ENCODE data around the gene CRIM1.
"Not testable (repeated sequence)": the region's sequence is repeated elsewhere in the genome, so short reads cannot be mapped to it uniquely, and the experiment has no call there.

Gene CRIM1

GRCh38 chr2:36351736-36352349 lies 3.7 kb upstream of the CRIM1 start:
- DNase-seq = no peak

DNA sequence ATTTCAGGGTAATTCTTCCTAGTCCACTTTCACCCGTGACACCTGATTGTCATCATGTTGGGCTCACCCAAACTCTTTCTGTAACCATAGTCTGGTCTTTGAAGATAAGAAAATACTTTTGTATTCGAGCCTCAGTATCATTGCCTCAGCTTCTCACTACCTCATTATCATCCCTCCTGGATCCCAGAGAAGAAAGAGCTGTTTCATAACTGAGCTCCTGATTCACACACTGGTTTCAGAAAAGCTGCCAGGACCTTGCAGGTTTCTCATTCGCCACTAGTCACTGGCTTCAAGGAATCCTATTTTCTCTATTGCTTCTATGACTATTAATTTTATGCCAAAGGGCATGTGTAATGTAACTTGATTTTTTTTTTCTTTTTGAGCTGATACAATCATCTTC lies 2.9 kb upstream of the CRIM1 start:
- DNase-seq = no peak

- DNase-seq = no peak
Observed at GRCh38 chr2:36354811-36355150, 797 bp upstream of the CRIM1 start.

DNA sequence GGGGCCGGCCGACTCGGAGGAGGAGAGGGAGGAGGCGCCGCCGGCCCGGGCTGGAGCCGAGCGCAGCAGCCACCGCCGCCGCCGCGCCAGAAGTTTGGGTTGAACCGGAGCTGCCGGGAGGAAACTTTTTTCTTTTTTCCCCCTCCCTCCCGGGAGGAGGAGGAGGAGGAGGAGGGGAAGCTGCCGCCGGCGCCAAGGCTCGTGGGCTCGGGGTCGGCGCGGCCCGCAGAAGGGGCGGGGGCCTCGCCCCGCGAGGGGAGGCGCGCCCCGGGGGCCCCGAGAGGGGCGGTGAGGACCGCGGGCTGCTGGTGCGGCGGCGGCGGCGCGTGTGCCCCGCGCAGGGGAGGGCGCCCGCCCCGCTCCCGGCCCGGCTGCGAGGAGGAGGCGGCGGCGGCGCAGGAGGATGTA lies 316 bp downstream of the CRIM1 start:
- DNase-seq = no peak

GRCh38 chr2:36356298-36356989 lies 866 bp downstream of the CRIM1 start:
- DNase-seq = no peak

GRCh38 chr2:36356990-36357846 lies 1.6 kb downstream of the CRIM1 start:
- no peak for DNase-seq

DNA sequence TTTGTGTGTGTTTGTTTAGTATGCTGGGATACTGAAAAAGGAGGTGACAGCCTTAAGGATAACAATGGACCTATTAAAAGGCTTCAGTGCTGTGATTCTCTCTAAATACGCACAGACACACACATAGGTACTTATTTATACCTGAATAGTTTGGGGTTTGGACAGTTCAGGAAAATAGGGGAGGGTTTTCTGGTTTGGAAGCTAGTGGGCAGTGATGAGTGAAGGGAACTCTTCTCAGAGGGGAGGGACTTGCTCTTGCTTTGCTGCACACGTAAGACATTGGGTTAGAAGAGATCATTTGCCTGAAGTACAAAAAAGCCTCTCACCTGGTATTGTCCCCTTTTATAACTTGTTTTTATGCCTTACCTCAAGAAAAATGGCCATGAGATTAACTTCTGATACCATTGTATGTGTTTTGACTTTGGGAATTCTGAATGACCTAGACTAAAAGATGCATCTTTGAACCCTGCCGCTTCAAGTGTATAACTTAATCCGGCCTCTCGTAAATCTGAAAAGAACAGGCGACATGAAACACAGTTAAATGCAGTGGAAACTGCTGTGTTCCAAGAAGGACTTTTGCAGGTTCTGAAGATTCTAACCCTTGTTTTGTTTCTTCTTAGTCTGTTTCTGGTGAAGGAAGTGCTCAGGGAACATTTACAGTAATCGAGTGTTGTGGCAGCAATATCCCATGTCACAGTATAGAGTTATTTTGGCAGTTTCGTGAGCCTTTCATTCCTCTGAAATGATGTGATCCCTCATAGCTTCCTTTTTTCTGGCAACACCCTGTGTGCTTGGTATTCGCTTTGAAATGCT lies 2.5 kb downstream of the CRIM1 start:
- DNase-seq = no peak

- DNase-seq = no peak
Observed at GRCh38 chr2:36359067-36359466, 3.5 kb downstream of the CRIM1 start.

- DNase-seq = no peak
Observed at GRCh38 chr2:36360063-36360462, 4.5 kb downstream of the CRIM1 start.

- DNase-seq = no peak
Observed at GRCh38 chr2:36360834-36361233, 5.3 kb downstream of the CRIM1 start.

DNA sequence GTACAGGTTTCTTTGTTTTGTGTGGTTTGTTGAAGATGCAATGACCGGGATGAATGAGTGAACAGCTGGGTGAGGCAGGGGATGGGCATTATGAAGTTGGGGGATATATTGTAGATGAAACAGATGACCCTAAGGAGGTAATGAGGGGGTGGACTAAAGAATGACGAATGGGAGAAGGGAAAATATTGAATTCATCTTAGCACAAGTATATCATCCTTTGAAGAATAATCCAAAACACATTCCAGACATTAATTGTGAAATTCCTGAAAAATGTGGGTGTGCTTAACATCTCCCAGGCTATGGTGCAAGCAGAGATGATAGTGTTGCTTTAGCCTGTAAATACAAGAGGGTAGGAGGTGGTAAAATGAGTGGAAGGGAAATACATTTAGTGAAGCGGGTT lies 5.8 kb downstream of the CRIM1 start:
- no peak for DNase-seq

- no peak for DNase-seq
Observed at GRCh38 chr2:36362291-36362690, 6.7 kb downstream of the CRIM1 start.

- not testable (repeated sequence) for DNase-seq
Observed at GRCh38 chr2:36363085-36363484, 7.5 kb downstream of the CRIM1 start.

DNA sequence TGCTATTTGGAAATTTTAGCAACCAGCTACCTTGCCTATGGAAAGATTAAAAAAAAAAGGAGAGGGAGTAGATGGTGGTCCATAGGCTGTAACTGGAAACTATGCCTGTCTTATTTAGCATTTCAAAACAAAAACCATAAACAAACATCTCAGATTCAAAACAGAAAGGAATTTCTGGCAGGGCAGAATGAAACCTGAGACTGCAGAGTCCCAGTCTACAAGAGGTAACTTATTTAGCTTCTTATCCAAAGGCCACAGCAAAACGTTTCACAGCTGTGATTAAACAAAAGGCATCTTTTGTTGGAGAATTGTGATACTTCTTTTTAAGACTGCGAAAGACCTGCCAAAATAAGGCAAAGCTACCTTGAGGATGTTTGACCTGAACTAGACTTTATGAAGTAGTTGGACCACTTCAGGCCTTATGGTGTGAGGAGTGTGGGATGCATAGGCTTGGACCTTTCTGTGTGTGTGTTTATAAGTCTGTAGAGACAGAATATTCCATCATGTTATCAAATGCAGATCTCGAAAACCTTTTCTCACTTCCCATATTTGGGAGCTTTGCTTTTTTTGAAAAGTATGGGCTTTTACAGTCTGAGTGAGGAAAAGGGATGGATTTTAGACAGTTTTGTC lies 11.0 kb downstream of the CRIM1 start:
- no peak for DNase-seq

- no peak for DNase-seq
Observed at GRCh38 chr2:36367486-36367885, 11.9 kb downstream of the CRIM1 start.

DNA sequence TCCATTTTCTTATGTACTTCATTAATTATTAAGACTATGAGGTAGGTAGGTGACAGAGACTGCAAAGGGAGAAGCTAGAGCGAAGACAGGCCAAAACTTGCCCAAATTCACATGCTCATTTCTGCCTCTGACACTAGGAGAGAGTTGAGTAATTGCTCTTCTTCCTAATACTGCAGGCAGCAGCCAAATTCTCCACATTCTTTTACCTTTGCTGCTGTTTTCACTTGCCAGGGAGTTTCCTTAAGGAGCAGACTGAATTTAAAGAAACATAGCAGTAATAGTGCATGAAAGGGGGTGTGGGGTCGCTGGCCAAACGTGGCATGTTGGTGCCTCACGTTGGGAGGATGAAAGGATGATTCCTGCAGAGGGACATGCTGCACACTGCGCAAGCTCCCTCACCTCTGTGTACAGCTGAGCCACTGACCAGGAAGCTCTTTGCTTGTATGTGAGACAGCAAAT lies 12.3 kb downstream of the CRIM1 start:
- no peak for DNase-seq

DNA sequence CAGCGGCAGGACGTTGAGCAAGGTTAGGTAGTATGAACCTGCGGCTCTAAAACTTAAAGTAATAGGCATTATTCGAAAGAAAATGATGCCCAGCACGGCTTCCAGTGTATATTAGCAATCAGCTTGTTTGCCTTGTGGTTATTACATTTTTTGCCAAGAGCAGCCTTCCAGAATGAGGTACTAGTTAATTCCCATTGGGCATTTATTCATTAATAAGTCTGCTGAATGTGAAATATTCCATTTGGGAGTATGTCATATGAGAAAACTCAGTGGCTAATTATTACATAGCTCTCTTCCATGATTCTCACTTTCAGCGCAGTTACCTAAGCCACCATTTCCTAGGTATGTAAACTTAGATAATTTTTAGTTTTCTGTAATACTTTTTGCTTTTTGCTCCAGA lies 12.9 kb downstream of the CRIM1 start:
- DNase-seq = no peak

- DNase-seq = no peak
Observed at GRCh38 chr2:36369163-36369562, 13.6 kb downstream of the CRIM1 start.

GRCh38 chr2:36369716-36370115 lies 14.1 kb downstream of the CRIM1 start:
- no peak for DNase-seq

GRCh38 chr2:36370281-36370680 lies 14.7 kb downstream of the CRIM1 start:
- no peak for DNase-seq

GRCh38 chr2:36371070-36371874 lies 15.7 kb downstream of the CRIM1 start:
- no peak for DNase-seq

GRCh38 chr2:36371928-36372391 lies 16.4 kb downstream of the CRIM1 start:
- no peak for DNase-seq
